HepG2 (cell line): Measurements from ENCODE around the gene TFEB. TPM values are rescaled to one million over a fixed set of nuclear protein-coding genes. Genes with fewer than 3 reads are reported as not detected.

Source experiments
- ATAC-seq: fragments of 200-7000 bp; cut with Tn5 transposase; 3 replicates; pipeline ENCODE4 v1.9.1; 2020; ENCODE audit warnings: mild to moderate bottlenecking, moderate library complexity
- BruUV-seq: library from RNA; stranded (reverse); fragments of 400-500 nt; replicated peaks from 2 replicates; lab custom pipeline; 2021; lab: Mats Ljungman, UMichigan
- CTCF ChIA-PET: fragments of 300-600 bp; formaldehyde crosslinking; extraction: SDS; loops from one replicate; lab custom pipeline; 2021; ENCODE audit warnings: low total read pairs, inconsistent platforms, low intra/inter-chr PET ratio; lab: Yijun Ruan, JAX
- POLR2A ChIA-PET: fragments of 350-600 bp; sonication (Branson Sonifier 250); formaldehyde crosslinking; loops from one replicate; lab custom pipeline; 2020; ENCODE audit warnings: antibody characterized with exemption, inconsistent platforms; lab: Yijun Ruan, JAX
- DNase-seq: peaks from one replicate; pipeline ENCODE4 v3.0.0-alpha.2; 2015; ENCODE audit warnings: low spot score
- FAIRE-seq: peaks from 3 replicates; lab custom pipeline; 2011; peaks lifted over from hg19 to GRCh38; lab: Jason Lieb, UNC
- H2AFZ ChIP-seq: one replicate; pipeline ENCODE4 v1.6.1; 2011; ENCODE audit warnings: low read length, inconsistent platforms
- H3K27ac ChIP-seq: fragments of 300-600 bp; 3 replicates; pipeline ENCODE4 v1.8.0; 2011; ENCODE audit warnings: mixed run types, mild to moderate bottlenecking, mixed read lengths, low read length, inconsistent platforms; ENCODE audit not compliant: insufficient read depth; ENCODE audit errors: extremely low read length
- H3K27me3 ChIP-seq, 2 experiments: fragments of 200-600 bp in 1 of 2; 2 replicates in 1 of 2; 3 replicates in 1 of 2; pipeline versions ENCODE4 v1.6.0 to v1.8.0; 2011; ENCODE audit warnings: low read length in 2 of 2, mild to moderate bottlenecking in 2 of 2, moderate library complexity in 2 of 2, inconsistent platforms in 1 of 2; ENCODE audit not compliant: insufficient read depth in 2 of 2, control insufficient read depth in 1 of 2
- H3K36me3 ChIP-seq, 2 experiments: fragments of 200-600 bp in 1 of 2; replicated peaks in 1 of 2; 2 replicates in 1 of 2; 3 replicates in 1 of 2; pipeline versions ENCODE4 v1.5.1 to v1.8.0; 2011; ENCODE audit warnings: low read length in 2 of 2, inconsistent platforms in 1 of 2; ENCODE audit not compliant: insufficient read depth in 2 of 2, control insufficient read depth in 1 of 2
- H3K4me1 ChIP-seq: 2 replicates; pipeline ENCODE4 v1.5.1; 2012; ENCODE audit warnings: low read length, inconsistent platforms; ENCODE audit not compliant: insufficient read depth
- H3K4me2 ChIP-seq: 2 replicates; pipeline ENCODE4 v1.6.0; 2011; ENCODE audit warnings: low read depth, low read length, inconsistent platforms
- H3K4me3 ChIP-seq, 3 experiments: fragments of 200-600 bp in 1 of 3; sonication (generic), shearing (Covaris generic) in 1 of 3; replicated peaks in 1 of 3; 2 replicates each; pipeline ENCODE4 v1.5.1; 2011 to 2016; ENCODE audit warnings: low read length in 3 of 3, inconsistent platforms in 2 of 3, low read depth in 2 of 3, mild to moderate bottlenecking in 2 of 3, control low read depth in 1 of 3, mixed read lengths in 1 of 3; ENCODE audit not compliant: insufficient read depth in 1 of 3
- H3K79me2 ChIP-seq: one replicate; pipeline ENCODE4 v1.6.1; 2011; ENCODE audit warnings: low read length, inconsistent platforms; ENCODE audit not compliant: insufficient read depth
- H3K9ac ChIP-seq: 2 replicates; pipeline ENCODE4 v1.6.0; 2011; ENCODE audit warnings: mild to moderate bottlenecking, low read depth, low read length, inconsistent platforms; ENCODE audit not compliant: insufficient read depth
- H3K9me3 ChIP-seq: 2 replicates; pipeline ENCODE4 v1.5.1; 2012; ENCODE audit warnings: mild to moderate bottlenecking, low read length
- H4K20me1 ChIP-seq: 2 replicates; pipeline ENCODE4 v1.6.0; 2011; ENCODE audit warnings: inconsistent platforms, mild to moderate bottlenecking, low read length, moderate library complexity; ENCODE audit not compliant: insufficient read depth
- DMAP1 ChIP-seq: IDR thresholded peaks from 2 replicates; pipeline ENCODE4 v1.6.1; 2016
- HHEX ChIP-seq: IDR thresholded peaks from 2 replicates; pipeline ENCODE4 v1.6.1; 2016; ENCODE audit warnings: control low read depth
- KLF13 ChIP-seq: sonication (generic); formaldehyde crosslinking; IDR thresholded peaks from 2 replicates; pipeline ENCODE4 v1.4.0; 2020; ENCODE audit warnings: mild to moderate bottlenecking, missing genetic modification reagents
- KLF6 ChIP-seq: IDR thresholded peaks from 2 replicates; pipeline ENCODE4 v1.8.0; 2016; ENCODE audit warnings: missing biosample characterization, missing genetic modification reagents
- MED8 ChIP-seq: sonication (generic); formaldehyde crosslinking; IDR thresholded peaks from 2 replicates; pipeline ENCODE4 v1.8.1; 2023; ENCODE audit warnings: mild to moderate bottlenecking, missing genetic modification reagents; ENCODE audit not compliant: insufficient replicate concordance
- PRMT3 ChIP-seq: sonication (generic); formaldehyde crosslinking; IDR thresholded peaks from 2 replicates; pipeline ENCODE4 v1.8.1; 2022; ENCODE audit warnings: low read depth, mild to moderate bottlenecking, moderate library complexity, missing genetic modification reagents, borderline replicate concordance
- TP53 ChIP-seq: sonication (generic); formaldehyde crosslinking; conservative IDR thresholded peaks from 2 replicates; pipeline ENCODE4 v1.4.0; 2020; ENCODE audit warnings: missing genetic modification reagents
- XBP1 ChIP-seq: sonication (generic); formaldehyde crosslinking; IDR thresholded peaks from 2 replicates; pipeline ENCODE4 v1.5.0; 2020; ENCODE audit warnings: missing genetic modification reagents
- ZNF350 ChIP-seq: sonication (generic); formaldehyde crosslinking; IDR thresholded peaks from 2 replicates; pipeline ENCODE4 v1.4.0; 2020; ENCODE audit warnings: mild to moderate bottlenecking, low read depth, missing genetic modification reagents, borderline replicate concordance
- ZNF670 ChIP-seq: sonication (generic); formaldehyde crosslinking; IDR thresholded peaks from 2 replicates; pipeline ENCODE4 v1.8.0; 2022; ENCODE audit warnings: mild to moderate bottlenecking, missing genetic modification reagents, borderline replicate concordance
- ZNF883 ChIP-seq: sonication (generic); formaldehyde crosslinking; IDR thresholded peaks from 2 replicates; pipeline ENCODE4 v1.5.1; 2020; ENCODE audit warnings: mild to moderate bottlenecking, missing genetic modification reagents; ENCODE audit errors: not compliant biosample characterization
- WGBS: methylation state at CpG from one replicate; pipeline ENCODE4 v1.1.6; 2017; ENCODE audit warnings: low lambda C conversion rate; 5-methylcytosine and 5-hydroxymethylcytosine counted together
- in situ Hi-C: cut with HindIII; loops from 2 replicates; pipeline ENCODE4 v1.10.0; 2017; ENCODE audit warnings: low pct_unique_long_range_greater_than_20kb; ENCODE audit not compliant: extremely low pct_ligation_motif_present
- intact Hi-C: fragments of 100-400 bp; cut with micrococcal nuclease; formaldehyde crosslinking; loops from one replicate; pipeline ENCODE4 v1.10.0; 2022; ENCODE audit not compliant: unreplicated experiment
- polyA plus RNA-seq, 8 experiments: library from polyadenylated mRNA; depleted of rRNA in 3 of 8; stranded (reverse) in 7 of 8; unstranded in 1 of 8; fragments of >200 nt; fragmentation: Illumina TruSeq in 4 of 8; extraction: Trizol in 4 of 8; gene quantifications; 2 replicates each; pipeline versions ENCODE4 v1.2.1 to v1.2.3, GENCODE V29; 2011 to 2016; ENCODE audit warnings: low read depth in 4 of 8, missing spikeins in 1 of 8, mixed read lengths in 1 of 8; ENCODE audit not compliant: insufficient read depth in 1 of 8
- total RNA-seq, 5 experiments: library from RNA; depleted of rRNA; stranded (reverse); fragments of >200 nt; fragmentation: Illumina TruSeq; extraction: Trizol; gene quantifications; 2 replicates each; pipeline ENCODE4 v1.2.3, GENCODE V29; 2016; ENCODE audit warnings: low read depth in 1 of 5
- TF ChIP-seq, protein P1 (sequence below): sonication (generic); formaldehyde crosslinking; IDR thresholded peaks from 2 replicates; pipeline ENCODE4 v1.8.0; 2022; ENCODE audit warnings: missing genetic modification reagents, mild to moderate bottlenecking, borderline replicate concordance
- TF ChIP-seq, protein P2 (sequence below): sonication (generic); formaldehyde crosslinking; IDR thresholded peaks from 2 replicates; pipeline ENCODE4 v1.5.1; 2020; ENCODE audit warnings: mild to moderate bottlenecking, moderate library complexity, missing genetic modification reagents
- TF ChIP-seq, protein P3 (sequence below): sonication (generic); formaldehyde crosslinking; IDR thresholded peaks from 2 replicates; pipeline ENCODE4 v1.4.0; 2020; ENCODE audit warnings: missing genetic modification reagents, borderline replicate concordance

TFEB gene
- total and polyA plus RNA-seq, 2 of the 13 experiments (the other 11 are each of a cell fraction or from before 2014, with no cell fraction given): 13.3 to 18.7 TPM

DNA sequence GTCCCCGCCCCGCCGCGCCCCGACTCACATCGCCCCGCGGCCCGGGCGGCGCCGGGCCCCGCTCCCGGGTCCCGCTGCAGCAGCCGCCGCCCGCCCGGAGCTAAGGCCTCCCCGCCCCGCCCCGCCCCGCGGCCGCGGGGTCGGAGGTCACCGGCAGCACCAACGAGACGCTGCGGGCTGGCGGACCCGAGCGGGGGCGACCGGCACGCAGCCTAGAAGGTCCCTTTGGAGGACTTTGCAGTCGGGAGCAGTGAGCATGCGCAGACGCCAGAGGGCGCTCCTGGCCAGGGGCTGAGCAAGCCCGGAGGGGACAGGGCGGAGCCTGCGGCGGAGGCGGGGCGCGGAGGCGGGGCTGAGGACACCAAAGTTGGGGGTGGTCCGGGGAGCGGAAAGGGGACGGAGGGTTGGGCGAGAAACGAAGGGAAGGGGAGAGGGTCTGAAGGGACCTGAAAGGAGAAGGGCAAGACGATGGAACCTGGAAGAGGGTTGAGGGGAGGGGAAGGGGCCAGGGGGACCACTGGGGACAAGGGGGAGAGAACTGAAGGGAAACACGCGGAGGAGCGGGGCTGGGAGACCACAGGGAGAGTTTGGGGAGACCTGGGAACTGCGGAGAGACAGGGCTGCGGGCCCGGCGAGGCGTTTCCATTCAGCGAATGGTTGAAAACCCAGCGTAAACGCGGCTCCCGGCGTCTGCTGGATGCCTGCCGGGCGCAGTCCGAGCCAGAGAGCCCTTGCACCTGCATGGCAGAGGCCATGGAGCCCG lies 44.6 kb upstream of the TFEB start, which contains the start of gene FRS3 (continued):
- TF ChIP-seq ZNF883 (CRISPR knock-in tag) (peak; percentile 57), MED8 (CRISPR knock-in tag) (peak; percentile 52), KLF13 (CRISPR knock-in tag) (no peak), HHEX (no peak), XBP1 (CRISPR knock-in tag) (no peak), TP53 (CRISPR knock-in tag) (no peak; the same call in 1 of the 2 replicates), ZNF670 (CRISPR knock-in tag) (no peak)
- TF ChIP-seq, protein P1, sequence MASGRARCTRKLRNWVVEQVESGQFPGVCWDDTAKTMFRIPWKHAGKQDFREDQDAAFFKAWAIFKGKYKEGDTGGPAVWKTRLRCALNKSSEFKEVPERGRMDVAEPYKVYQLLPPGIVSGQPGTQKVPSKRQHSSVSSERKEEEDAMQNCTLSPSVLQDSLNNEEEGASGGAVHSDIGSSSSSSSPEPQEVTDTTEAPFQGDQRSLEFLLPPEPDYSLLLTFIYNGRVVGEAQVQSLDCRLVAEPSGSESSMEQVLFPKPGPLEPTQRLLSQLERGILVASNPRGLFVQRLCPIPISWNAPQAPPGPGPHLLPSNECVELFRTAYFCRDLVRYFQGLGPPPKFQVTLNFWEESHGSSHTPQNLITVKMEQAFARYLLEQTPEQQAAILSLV: no peak

DNA sequence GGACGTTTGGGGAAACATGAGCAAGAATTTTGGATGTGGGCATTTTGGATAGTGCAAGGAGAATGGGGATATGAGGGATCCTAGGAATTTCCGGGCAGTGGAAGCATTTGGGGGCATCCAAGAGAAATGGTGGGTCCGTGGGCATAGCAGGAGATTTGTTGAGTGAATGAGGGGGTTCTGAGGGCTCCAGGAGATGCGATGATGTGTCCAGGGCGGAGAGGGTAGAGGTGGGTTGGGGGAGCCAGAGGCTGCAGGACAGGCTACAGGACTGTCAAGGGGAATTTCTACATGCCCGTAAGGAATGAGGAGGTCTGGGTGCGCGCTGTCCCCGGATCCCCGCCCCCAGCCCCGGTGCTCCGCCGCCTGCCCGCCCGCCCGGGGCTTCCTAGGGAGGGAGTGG lies 43.9 kb upstream of the TFEB start:
- Histone ChIP-seq H3K4me1 (peaks cover 34% of the 10 kb centered on the region), H3K9ac (peak overlapping the region; percentile 73), H3K27ac (peak overlapping the region; percentile 24), H2AFZ (no peak overlapping the region), H3K4me2 (peak overlapping the region; percentile 96), H3K4me3 (peak overlapping the region; percentile 82 to 93 (median 92)), H3K36me3 (peaks cover 7 to 20% of the 10 kb centered on the region in 2 experiments), H4K20me1 (no peaks in the 10 kb centered on the region), H3K79me2 (peaks cover 4% of the 10 kb centered on the region), H3K27me3 (no peaks in the 10 kb centered on the region; a peak in 2 of 5 replicates), H3K9me3 (no peaks in the 10 kb centered on the region)
- DNase-seq: no peak
- intact Hi-C loops: loop anchor here (5.0 kb wide), 1 partner anchor 177 kb away; no protein-coding TSS in a partner anchor
- WGBS: 6% methylated on average over 11 of the region's 16 CpGs
- CTCF ChIA-PET: interaction anchor here (1.4 to 2.1 kb wide), 3 partner anchors 44 to 265 kb away, joined by 8 to 24 read pairs (median 12); partner anchors contain the start of gene TFEB
- in situ Hi-C loops: loop anchor here (5.0 to 25.0 kb wide), 2 partner anchors 42 to 433 kb away; partner anchors contain the start of genes MRPS10 and TFEB
- no TSS peak for BruUV-seq
- POLR2A ChIA-PET: interaction anchor here (0.5 to 1.0 kb wide), 10 partner anchors 9 to 271 kb away, joined by 3 to 15 read pairs (median 4); partner anchors contain the start of genes PGC and TAF8
- ATAC-seq: no peak; the same call in 2 of the 3 replicates
- no peak for FAIRE-seq
- TF ChIP-seq KLF6 (CRISPR knock-in tag) (no peak), ZNF350 (CRISPR knock-in tag) (0 out of 2 replicates have a peak, but pooled peaks have one; percentile 7), PRMT3 (CRISPR knock-in tag) (0 out of 2 replicates have a peak, but pooled peaks have one; percentile 3), DMAP1 (CRISPR knock-in tag) (0 out of 2 replicates have a peak, but pooled peaks have one; percentile 5)
- TF ChIP-seq, protein P2, sequence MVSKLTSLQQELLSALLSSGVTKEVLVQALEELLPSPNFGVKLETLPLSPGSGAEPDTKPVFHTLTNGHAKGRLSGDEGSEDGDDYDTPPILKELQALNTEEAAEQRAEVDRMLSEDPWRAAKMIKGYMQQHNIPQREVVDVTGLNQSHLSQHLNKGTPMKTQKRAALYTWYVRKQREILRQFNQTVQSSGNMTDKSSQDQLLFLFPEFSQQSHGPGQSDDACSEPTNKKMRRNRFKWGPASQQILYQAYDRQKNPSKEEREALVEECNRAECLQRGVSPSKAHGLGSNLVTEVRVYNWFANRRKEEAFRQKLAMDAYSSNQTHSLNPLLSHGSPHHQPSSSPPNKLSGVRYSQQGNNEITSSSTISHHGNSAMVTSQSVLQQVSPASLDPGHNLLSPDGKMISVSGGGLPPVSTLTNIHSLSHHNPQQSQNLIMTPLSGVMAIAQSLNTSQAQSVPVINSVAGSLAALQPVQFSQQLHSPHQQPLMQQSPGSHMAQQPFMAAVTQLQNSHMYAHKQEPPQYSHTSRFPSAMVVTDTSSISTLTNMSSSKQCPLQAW (CRISPR knock-in tag): no peak
- TF ChIP-seq, protein P3, sequence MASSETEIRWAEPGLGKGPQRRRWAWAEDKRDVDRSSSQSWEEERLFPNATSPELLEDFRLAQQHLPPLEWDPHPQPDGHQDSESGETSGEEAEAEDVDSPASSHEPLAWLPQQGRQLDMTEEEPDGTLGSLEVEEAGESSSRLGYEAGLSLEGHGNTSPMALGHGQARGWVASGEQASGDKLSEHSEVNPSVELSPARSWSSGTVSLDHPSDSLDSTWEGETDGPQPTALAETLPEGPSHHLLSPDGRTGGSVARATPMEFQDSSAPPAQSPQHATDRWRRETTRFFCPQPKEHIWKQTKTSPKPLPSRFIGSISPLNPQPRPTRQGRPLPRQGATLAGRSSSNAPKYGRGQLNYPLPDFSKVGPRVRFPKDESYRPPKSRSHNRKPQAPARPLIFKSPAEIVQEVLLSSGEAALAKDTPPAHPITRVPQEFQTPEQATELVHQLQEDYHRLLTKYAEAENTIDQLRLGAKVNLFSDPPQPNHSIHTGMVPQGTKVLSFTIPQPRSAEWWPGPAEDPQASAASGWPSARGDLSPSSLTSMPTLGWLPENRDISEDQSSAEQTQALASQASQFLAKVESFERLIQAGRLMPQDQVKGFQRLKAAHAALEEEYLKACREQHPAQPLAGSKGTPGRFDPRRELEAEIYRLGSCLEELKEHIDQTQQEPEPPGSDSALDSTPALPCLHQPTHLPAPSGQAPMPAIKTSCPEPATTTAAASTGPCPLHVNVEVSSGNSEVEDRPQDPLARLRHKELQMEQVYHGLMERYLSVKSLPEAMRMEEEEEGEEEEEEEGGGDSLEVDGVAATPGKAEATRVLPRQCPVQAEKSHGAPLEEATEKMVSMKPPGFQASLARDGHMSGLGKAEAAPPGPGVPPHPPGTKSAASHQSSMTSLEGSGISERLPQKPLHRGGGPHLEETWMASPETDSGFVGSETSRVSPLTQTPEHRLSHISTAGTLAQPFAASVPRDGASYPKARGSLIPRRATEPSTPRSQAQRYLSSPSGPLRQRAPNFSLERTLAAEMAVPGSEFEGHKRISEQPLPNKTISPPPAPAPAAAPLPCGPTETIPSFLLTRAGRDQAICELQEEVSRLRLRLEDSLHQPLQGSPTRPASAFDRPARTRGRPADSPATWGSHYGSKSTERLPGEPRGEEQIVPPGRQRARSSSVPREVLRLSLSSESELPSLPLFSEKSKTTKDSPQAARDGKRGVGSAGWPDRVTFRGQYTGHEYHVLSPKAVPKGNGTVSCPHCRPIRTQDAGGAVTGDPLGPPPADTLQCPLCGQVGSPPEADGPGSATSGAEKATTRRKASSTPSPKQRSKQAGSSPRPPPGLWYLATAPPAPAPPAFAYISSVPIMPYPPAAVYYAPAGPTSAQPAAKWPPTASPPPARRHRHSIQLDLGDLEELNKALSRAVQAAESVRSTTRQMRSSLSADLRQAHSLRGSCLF (CRISPR knock-in tag): no peak
